UCSD-AML1 (cell line): ENCODE data around the gene ZNF524.

Experiments used
- DNase-seq: peaks from one replicate; lab custom pipeline; 2025; ENCODE audit not compliant: unreplicated experiment; lab: John Stamatoyannopoulos, UW

Gene ZNF524

GRCh38 chr19:55618426-55618825, 18.3 kb downstream of the ZNF524 start:
- DNase-seq: no peak

- no peak for DNase-seq
Observed at GRCh38 chr19:55619286-55619685, 19.2 kb downstream of the ZNF524 start.

- DNase-seq: no peak
Observed at GRCh38 chr19:55620410-55621204, 20.5 kb downstream of the ZNF524 start.

- no peak for DNase-seq
Observed at GRCh38 chr19:55621205-55621672, 21.2 kb downstream of the ZNF524 start.

- DNase-seq: no peak
Observed at GRCh38 chr19:55621673-55622231, 21.7 kb downstream of the ZNF524 start.

GRCh38 chr19:55622242-55622969, 22.3 kb downstream of the ZNF524 start:
- DNase-seq: no peak

GRCh38 chr19:55623130-55623529, 23.0 kb downstream of the ZNF524 start:
- no peak for DNase-seq

- no peak for DNase-seq
Observed at GRCh38 chr19:55623561-55623960, 23.5 kb downstream of the ZNF524 start.

- DNase-seq: peak; percentile 95
Observed at GRCh38 chr19:55624109-55625003, 24.3 kb downstream of the ZNF524 start, which contains the start of gene ZNF784. ZNF784 (minus strand) TSS chr19:55624566; CDS start chr19:55624561, 5 bp downstream.

GRCh38 chr19:55625004-55625326, 24.9 kb downstream of the ZNF524 start:
- no peak for DNase-seq

GRCh38 chr19:55626350-55626749, 26.3 kb downstream of the ZNF524 start:
- no peak for DNase-seq

GRCh38 chr19:55632463-55632834, 32.4 kb downstream of the ZNF524 start:
- DNase-seq: peak; percentile 58

GRCh38 chr19:55633861-55634260, 33.8 kb downstream of the ZNF524 start:
- no peak for DNase-seq

- DNase-seq: no peak
Observed at GRCh38 chr19:55635334-55635717, 35.2 kb downstream of the ZNF524 start.

- DNase-seq: no peak
Observed at GRCh38 chr19:55635856-55636440, 35.9 kb downstream of the ZNF524 start.

- DNase-seq: no peak
Observed at GRCh38 chr19:55636723-55637122, 36.6 kb downstream of the ZNF524 start.

GRCh38 chr19:55637534-55637933, 37.4 kb downstream of the ZNF524 start:
- no peak for DNase-seq

- DNase-seq: peak; percentile 44
Observed at GRCh38 chr19:55638864-55639359, 38.8 kb downstream of the ZNF524 start.

GRCh38 chr19:55640043-55640576, 40.0 kb downstream of the ZNF524 start:
- no peak for DNase-seq
